ENCODE measurements around the gene BCL11B. TPM values are rescaled to one million over a fixed set of nuclear protein-coding genes. Genes with fewer than 3 reads are reported as not detected.

BCL11B gene
- total and polyA plus RNA-seq, 12 donors, result 0.03 to 1.9 (median 0.11) TPM; not detected in 2

DNA sequence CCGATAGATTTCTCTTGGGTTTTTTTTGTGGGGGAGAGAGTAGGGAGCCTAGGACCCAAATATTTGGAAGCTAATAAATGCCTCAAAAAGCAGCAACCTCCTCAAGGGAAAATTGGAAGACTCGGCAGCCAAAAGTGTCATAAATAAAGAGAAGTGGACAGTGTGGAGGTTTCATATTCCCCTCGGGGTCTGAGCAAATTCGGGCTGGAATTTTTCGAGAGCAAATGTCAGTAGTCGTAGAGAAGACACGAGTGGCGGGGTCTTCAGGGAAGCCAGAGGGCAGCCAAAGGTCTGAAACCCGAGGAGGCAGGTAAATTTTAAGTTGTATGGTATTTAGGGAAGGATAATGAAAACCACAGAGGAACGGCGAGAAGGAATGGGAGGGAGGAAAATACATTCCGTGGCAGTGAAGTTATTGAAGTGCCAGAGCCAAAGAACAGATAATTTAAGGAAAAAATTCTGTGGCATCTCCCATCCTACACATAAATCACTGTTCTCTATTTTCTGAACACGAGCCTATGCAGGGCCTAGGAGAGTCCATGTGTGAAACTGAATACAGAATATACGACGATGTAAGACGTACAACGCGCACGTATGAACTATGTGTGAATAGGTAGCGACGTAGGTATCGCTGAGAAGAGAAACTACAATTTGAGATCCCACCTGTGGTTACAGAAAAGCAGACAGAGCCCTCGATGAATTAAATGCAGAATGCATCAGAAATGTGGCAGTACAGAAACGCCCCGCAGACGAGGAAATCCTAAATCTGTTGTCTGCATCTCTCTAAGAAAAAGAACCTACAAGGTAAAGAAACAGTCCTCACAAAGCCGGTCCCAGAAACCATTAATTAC, 12.9 kb downstream of the BCL11B start:
- TF ChIP-seq, protein P1, sequence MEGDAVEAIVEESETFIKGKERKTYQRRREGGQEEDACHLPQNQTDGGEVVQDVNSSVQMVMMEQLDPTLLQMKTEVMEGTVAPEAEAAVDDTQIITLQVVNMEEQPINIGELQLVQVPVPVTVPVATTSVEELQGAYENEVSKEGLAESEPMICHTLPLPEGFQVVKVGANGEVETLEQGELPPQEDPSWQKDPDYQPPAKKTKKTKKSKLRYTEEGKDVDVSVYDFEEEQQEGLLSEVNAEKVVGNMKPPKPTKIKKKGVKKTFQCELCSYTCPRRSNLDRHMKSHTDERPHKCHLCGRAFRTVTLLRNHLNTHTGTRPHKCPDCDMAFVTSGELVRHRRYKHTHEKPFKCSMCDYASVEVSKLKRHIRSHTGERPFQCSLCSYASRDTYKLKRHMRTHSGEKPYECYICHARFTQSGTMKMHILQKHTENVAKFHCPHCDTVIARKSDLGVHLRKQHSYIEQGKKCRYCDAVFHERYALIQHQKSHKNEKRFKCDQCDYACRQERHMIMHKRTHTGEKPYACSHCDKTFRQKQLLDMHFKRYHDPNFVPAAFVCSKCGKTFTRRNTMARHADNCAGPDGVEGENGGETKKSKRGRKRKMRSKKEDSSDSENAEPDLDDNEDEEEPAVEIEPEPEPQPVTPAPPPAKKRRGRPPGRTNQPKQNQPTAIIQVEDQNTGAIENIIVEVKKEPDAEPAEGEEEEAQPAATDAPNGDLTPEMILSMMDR (IDR thresholded peaks at IDR 0.05), result no peak
- no peaks in the 10 kb centered on the region for H3K9me3 ChIP-seq
- H3K4me1 ChIP-seq, result no peaks in the 10 kb centered on the region
- no peaks in the 10 kb centered on the region for H3K36me3 ChIP-seq
- no peak for ATAC-seq
- H3K27ac ChIP-seq, result peak overlapping the region in 1 of 10 donors; percentile 81
- H3K27me3 ChIP-seq, result peaks cover 3 to 99% (median 77%) of the 10 kb centered on the region in 7 donors
- WGBS, 2 donors, result 70 to 71% methylated on average over 27 of the region's 27 CpGs
- H3K4me3 ChIP-seq, result peak overlapping the region in 1 of 10 donors; percentile 7
- no peak for DNase-seq
- intact Hi-C loops (cut with DNase I), result no loop called here

DNA sequence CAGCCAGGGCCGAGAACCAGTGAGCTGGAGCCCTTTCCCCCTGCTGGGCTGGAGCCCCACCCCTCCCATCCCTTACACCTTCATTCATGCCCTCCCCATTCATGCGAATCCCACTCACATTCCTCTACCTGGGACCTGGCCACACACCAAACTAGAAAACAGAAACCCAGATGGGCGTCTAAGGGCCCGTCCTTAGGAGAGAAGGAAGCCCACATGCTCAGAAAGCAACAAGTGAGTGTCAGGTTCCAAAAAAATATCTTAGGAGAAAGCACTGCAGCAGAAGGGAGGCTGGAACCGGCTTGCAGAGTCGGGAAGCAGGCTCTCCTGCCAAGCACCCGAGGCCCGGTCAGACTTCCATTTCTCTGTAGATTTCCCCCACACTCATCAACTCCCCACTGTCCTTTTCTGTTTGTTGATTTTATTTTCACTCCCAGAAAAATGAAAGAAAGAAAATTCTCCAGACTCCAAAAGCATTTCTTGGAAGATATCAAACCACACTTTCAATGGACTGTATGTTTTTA, 13.6 kb downstream of the BCL11B start:
- Histone ChIP-seq H3K36me3 (no peaks in the 10 kb centered on the region), H3K4me1 (no peaks in the 10 kb centered on the region), H3K9me3 (no peaks in the 10 kb centered on the region), H3K27me3 (peaks cover 3 to 99% (median 78%) of the 10 kb centered on the region in 7 donors), H3K4me3 (peak overlapping the region in 1 of 10 donors; percentile 7), H3K27ac (peak overlapping the region in 1 of 10 donors; percentile 81)
- TF ChIP-seq, protein P1 (IDR thresholded peaks at IDR 0.05), result no peak
- 26% methylated on average over 8 of the region's 8 CpGs for WGBS, 2 donors
- intact Hi-C loops (cut with DNase I), result no loop called here
- ATAC-seq (no peak), DNase-seq (no peak)

DNA sequence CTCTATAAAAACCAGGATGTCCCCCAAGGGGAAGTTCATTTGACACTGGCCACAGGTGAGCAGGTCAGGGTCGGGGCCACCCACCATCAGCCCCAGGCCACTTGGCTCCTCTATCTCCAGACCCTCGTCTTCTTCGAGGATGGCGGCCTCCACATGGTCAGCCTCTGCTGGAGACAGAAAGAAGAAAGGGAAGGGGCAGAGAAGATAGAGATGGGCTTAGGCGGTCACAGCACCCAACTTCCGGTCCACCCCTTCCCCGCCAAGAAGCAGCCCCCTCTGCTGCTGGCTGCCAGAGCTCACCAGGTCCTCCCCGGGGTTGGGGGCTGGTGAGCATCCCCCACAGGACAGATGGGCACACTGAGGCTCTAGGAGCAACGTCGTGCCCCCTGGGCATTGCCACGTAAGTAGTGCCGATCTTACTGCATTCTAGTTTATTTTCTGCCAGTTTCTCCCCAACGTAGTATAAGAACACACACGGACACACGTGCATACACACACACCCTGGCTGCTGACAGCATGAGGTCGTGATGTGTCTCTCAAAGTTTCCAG, 14.2 kb downstream of the BCL11B start:
- Histone ChIP-seq H3K4me3 (no peak overlapping the region), H3K27me3 (peaks cover 3 to 99% (median 78%) of the 10 kb centered on the region in 7 donors), H3K9me3 (no peaks in the 10 kb centered on the region), H3K27ac (peak overlapping the region in 1 of 10 donors; percentile 81), H3K36me3 (no peaks in the 10 kb centered on the region), H3K4me1 (no peaks in the 10 kb centered on the region)
- intact Hi-C loops (cut with DNase I), result no loop called here
- TF ChIP-seq, protein P1 (IDR thresholded peaks at IDR 0.05), result no peak
- DNase-seq (no peak), ATAC-seq (no peak)
- WGBS, 2 donors, result 72 to 77% methylated on average over 16 of the region's 16 CpGs

DNA sequence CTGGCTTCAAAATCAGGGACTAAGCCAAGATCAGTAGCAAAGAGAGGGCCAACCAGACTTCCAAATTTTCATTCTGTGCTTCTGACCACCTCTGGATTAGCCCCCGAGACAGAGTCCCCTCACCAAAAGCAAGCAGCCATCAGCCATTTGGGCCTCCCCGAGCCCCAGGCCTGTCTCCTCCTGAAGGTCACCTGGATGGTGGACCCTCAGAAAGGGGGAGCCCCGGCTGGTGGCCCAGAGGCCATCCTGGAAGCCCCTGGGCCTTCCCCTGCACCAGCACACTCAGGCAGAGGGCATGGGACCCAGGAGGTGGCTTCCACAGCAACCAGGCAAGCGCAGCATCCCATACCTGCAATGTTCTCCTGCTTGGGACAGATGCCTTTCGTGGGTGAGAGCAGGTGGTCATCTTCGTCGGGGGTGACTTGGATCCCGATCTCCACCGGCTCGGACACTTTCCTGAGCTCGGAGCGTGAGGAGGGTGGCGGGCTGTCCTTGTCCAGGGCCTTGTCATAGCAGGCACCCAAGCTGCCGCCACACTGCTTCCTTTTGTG, 14.8 kb downstream of the BCL11B start:
- H3K4me1 ChIP-seq, result no peaks in the 10 kb centered on the region
- DNase-seq (no peak), ATAC-seq (no peak)
- TF ChIP-seq, protein P1 (IDR thresholded peaks at IDR 0.05), result no peak
- H3K27ac ChIP-seq, result peak overlapping the region in 1 of 10 donors; percentile 81
- H3K9me3 ChIP-seq, result no peaks in the 10 kb centered on the region
- no peaks in the 10 kb centered on the region for H3K36me3 ChIP-seq
- peaks cover 0 to 99% (median 78%) of the 10 kb centered on the region in 7 donors for H3K27me3 ChIP-seq
- 93 to 94% methylated on average over 14 of the region's 14 CpGs for WGBS, 2 donors
- intact Hi-C loops (cut with DNase I), result no loop called here
- H3K4me3 ChIP-seq, result no peak overlapping the region

All from heart right ventricle (tissue), 16 donors.